ES-I3 (cell line): Measurements from ENCODE around the gene DPM3.
"Not testable (repeated sequence)": the region's sequence is repeated elsewhere in the genome, so short reads cannot be mapped to it uniquely, and the experiment has no call there.

Experiments used
- H3K36me3 ChIP-seq: 2 replicates; pipeline ENCODE4 v1.6.1; 2013; ENCODE audit warnings: mild to moderate bottlenecking, low read length, control low read depth, moderate library complexity; ENCODE audit not compliant: insufficient read depth
- H3K4me1 ChIP-seq: 2 replicates; pipeline ENCODE4 v1.6.1; 2013; ENCODE audit warnings: mild to moderate bottlenecking, control low read depth, low read length; ENCODE audit not compliant: insufficient read depth
- H3K9ac ChIP-seq: 2 replicates; pipeline ENCODE4 v1.6.1; 2013; ENCODE audit warnings: low read depth, mild to moderate bottlenecking, low read length, moderate library complexity
- H3K9me3 ChIP-seq: 2 replicates; pipeline ENCODE4 v1.6.1; 2013; ENCODE audit warnings: mild to moderate bottlenecking, low read length, moderate library complexity; ENCODE audit not compliant: control insufficient read depth, insufficient read depth

Gene DPM3

GRCh38 chr1:155158991-155159390 is 18.7 kb upstream of the DPM3 start:
- no peaks in the 10 kb centered on the region for H3K4me1 ChIP-seq
- no peaks in the 10 kb centered on the region for H3K9me3 ChIP-seq
- no peaks in the 10 kb centered on the region for H3K36me3 ChIP-seq
- H3K9ac ChIP-seq = no peak overlapping the region

DNA sequence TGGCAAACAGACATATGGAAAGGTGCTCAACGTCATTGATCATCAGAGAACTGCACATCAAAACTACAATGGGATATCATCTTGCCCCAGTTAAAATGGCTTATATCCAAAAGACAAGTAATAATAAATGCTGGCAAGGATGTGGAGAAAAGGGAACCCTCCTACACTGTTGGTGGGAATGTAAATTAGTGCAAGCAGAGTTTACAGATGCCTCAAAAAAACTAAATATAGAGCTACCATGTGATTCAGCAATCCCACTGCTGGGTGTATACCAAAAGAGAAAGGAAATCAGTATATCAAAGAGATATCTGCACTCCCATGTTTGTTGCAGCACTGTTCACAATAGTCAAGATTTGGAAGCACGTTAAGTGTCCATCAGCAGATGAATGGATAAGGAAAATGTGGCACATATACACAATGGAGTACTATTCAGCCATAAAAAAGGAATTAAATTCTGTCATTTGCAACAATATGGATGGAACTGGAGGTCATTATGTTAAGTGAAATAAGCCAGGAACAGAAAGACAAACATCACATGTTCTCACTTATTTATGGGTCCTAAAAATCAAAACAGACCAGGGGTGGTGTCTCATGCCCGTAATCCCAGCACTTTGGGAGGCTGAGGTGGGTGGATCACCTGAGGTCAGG is 15.8 kb upstream of the DPM3 start:
- not testable (repeated sequence) for H3K9me3 ChIP-seq, H3K9ac ChIP-seq, H3K36me3 ChIP-seq, H3K4me1 ChIP-seq

DNA sequence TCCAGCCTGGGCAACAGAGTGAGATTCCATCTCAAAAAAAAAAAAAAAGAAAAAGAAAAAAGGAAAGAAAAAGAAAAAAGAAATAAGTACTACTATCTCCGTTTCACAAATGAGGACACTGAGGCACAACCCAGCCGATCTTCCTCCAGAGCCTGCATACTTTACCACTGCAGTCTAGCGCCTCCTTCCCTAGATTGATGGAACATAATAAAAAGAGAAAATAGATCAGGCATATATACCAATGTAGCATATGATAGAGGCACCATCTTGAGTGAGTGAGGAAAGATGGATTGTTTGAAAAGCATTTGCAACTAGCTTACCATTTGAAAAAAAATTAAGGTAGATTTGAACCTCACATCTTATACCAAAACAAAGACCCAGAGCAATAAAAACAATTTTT is 5.2 kb upstream of the DPM3 start:
- Histone ChIP-seq H3K9ac (no peak overlapping the region), H3K9me3 (no peaks in the 10 kb centered on the region), H3K4me1 (no peaks in the 10 kb centered on the region), H3K36me3 (no peaks in the 10 kb centered on the region)

DNA sequence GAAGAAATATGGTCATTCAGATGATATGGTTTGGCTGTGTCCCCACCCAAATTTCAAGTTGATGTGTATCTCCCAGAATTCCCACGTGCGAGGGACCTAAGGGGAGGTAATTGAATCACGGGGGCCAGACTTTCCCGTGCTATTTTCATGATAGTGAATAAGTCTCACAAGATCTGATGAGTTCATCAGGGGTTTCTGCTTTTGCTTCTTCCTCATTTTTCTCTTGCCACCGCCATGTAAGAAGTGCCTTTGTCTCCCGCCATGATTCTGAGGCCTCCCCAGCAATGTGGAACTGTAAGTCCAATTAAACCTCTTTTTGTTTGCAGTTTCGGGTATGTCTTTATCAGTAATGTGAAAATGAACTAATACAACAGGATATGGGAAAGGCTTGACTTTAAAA is 1.4 kb upstream of the DPM3 start:
- Histone ChIP-seq H3K36me3 (no peaks in the 10 kb centered on the region), H3K9me3 (no peaks in the 10 kb centered on the region), H3K9ac (no peak overlapping the region), H3K4me1 (peaks cover 6% of the 10 kb centered on the region; the same call in 1 of the 2 replicates)

DNA sequence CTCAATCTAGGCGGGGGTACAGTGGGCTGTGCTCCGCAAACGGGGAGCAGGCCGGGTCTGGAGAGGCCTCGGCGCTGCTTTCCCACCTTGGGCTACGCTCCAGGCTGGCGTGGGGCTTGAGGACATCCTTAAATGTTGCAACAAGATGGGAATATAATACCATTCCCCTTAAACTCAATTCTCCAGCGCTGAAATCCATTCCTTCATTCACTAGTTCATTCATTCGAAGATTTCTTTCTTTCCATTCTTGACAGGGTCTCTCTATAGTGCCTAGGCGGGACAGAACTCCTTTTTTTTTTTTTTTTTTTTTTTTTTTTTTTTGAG is 261 bp upstream of the DPM3 start:
- peaks cover 6% of the 10 kb centered on the region; the same call in 1 of the 2 replicates for H3K4me1 ChIP-seq
- H3K9me3 ChIP-seq = no peaks in the 10 kb centered on the region
- no peaks in the 10 kb centered on the region for H3K36me3 ChIP-seq
- H3K9ac ChIP-seq = peak overlapping the region; percentile 79

DNA sequence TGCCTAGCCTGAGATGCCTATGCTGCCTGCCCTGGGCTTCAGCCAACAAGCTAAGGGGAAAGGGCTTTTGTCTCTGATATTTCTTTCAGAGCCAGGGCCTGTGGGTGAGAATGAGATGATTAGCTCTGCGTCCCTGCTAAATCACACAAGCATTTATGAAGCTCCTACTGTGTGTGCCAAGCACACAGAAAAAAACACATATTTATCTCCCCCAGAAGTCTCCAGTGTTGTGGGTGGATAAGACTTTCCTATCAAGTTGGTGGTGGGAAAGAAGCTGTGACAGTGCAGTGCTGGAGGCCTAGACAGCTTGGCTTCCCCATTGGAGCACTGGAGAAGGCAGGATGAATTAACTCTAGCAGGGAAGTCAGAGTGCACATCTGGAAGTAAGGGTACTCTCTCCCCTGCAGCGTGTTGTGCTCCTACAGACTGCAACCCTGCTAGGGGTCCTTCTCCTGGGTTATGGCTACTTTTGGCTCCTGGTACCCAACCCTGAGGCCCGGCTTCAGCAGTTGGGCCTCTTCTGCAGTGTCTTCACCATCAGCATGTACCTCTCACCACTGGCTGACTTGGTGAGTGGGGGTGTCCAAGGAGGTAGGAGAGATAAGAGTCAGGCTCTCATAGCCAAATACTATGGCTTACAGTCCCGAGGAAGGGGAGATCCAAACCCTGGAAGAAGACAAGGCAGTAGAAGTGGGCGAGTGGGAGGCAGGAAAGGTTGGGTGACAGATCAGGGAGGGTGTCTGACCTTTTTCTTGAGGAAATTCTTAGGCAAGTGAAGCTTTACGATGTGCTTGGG is 3.0 kb downstream of the DPM3 start:
- peaks cover 13% of the 10 kb centered on the region; the same call in 1 of the 2 replicates for H3K4me1 ChIP-seq
- no peaks in the 10 kb centered on the region for H3K36me3 ChIP-seq
- H3K9me3 ChIP-seq = no peaks in the 10 kb centered on the region
- peak overlapping the region; percentile 81; the same call in 1 of the 2 replicates for H3K9ac ChIP-seq

DNA sequence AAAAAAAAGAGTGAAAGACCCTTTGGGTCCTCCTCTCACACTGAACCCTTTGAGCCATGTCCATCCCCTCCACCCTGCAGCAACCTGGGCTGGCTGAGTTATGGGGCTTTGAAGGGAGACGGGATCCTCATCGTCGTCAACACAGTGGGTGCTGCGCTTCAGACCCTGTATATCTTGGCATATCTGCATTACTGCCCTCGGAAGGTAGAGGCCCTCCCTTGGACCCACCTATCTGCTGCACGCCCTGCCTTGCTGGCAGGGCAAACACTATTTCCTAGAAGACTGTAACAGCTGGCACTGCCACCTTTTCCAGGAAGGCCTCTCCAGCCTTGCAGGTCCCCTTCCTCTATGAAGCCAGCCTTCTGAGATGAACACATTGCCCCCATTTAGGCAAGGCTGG is 3.6 kb downstream of the DPM3 start:
- Histone ChIP-seq H3K9ac (peak overlapping the region; percentile 81; the same call in 1 of the 2 replicates), H3K36me3 (no peaks in the 10 kb centered on the region), H3K9me3 (no peaks in the 10 kb centered on the region)

DNA sequence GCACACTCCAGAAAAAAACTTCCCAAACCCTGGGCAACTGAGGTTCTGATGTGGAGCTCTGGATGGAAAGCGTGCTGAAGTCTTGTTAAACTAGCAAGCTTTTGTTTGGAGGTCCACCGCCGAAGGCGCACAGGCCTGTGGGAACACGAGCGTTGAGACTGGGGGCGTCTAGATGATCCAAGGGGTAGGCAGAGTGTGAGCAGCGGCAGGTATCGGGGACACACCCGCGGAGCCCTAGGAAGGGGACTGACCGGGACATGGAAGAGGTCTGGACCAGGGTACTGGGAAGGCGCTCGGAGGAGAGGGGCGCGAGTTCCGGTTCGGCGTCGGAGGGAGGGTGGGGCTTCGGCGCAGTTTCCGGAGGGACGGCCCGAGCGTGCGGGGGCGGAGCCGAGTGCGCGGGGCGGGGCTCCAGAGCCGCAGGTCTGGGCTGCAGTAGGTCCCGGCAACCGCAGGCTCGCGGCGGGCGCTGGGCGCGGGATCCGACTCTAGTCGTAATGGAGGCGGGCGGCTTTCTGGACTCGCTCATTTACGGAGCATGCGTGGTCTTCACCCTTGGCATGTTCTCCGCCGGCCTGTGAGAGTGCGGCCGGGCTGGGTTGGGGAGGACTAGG is 4.8 kb downstream of the DPM3 start, which contains the start of gene SLC50A1:
TSS of gene SLC50A1 (plus strand) at position 438 of the 614 bp plus-strand sequence. CDS start at position 498, 60 bp downstream.
- Histone ChIP-seq H3K36me3 (no peaks in the 10 kb centered on the region), H3K4me1 (peaks cover 17% of the 10 kb centered on the region; the same call in 1 of the 2 replicates), H3K9ac (peak within 1 kb of the TSS; percentile 81), H3K9me3 (no peaks in the 10 kb centered on the region)

More for the DNA sequence above, 3.6 kb downstream of the DPM3 start:
- H3K4me1 ChIP-seq = peaks cover 13% of the 10 kb centered on the region; the same call in 1 of the 2 replicates

GRCh38 chr1:155134880-155135414 is 5.4 kb downstream of the DPM3 start:
- Histone ChIP-seq H3K36me3 (no peaks in the 10 kb centered on the region), H3K9ac (peak overlapping the region; percentile 81), H3K9me3 (no peaks in the 10 kb centered on the region), H3K4me1 (peaks cover 17% of the 10 kb centered on the region)

DNA sequence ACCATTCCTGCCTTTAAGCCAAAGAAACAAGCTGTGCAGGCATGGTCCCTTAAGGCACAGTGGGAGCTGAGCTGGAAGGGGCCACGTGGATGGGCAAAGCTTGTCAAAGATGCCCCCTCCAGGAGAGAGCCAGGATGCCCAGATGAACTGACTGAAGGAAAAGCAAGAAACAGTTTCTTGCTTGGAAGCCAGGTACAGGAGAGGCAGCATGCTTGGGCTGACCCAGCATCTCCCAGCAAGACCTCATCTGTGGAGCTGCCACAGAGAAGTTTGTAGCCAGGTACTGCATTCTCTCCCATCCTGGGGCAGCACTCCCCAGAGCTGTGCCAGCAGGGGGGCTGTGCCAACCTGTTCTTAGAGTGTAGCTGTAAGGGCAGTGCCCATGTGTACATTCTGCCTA is 6.0 kb downstream of the DPM3 start:
- Histone ChIP-seq H3K4me1 (peaks cover 17% of the 10 kb centered on the region), H3K9me3 (no peaks in the 10 kb centered on the region), H3K36me3 (no peaks in the 10 kb centered on the region), H3K9ac (peak overlapping the region; percentile 81; the same call in 1 of the 2 replicates)

- Histone ChIP-seq H3K4me1 (peaks cover 19% of the 10 kb centered on the region), H3K9ac (no peak overlapping the region), H3K9me3 (no peaks in the 10 kb centered on the region), H3K36me3 (no peaks in the 10 kb centered on the region)
These were observed 6.5 kb downstream of the DPM3 start for GRCh38 chr1:155133799-155134281.

- Histone ChIP-seq H3K9me3 (no peaks in the 10 kb centered on the region), H3K36me3 (no peaks in the 10 kb centered on the region), H3K4me1 (peaks cover 25% of the 10 kb centered on the region), H3K9ac (no peak overlapping the region)
These were observed 8.5 kb downstream of the DPM3 start for GRCh38 chr1:155131856-155132255.

DNA sequence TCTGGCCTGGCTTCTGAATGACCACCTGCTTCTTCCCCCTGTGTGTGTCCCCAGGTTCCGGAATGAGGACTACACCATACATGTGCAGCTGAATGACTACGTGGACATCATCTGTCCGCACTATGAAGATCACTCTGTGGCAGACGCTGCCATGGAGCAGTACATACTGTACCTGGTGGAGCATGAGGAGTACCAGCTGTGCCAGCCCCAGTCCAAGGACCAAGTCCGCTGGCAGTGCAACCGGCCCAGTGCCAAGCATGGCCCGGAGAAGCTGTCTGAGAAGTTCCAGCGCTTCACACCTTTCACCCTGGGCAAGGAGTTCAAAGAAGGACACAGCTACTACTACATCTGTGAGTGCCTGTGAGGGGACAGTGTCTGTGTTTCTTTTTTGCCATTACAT is 9.0 kb downstream of the DPM3 start:
- H3K9ac ChIP-seq = no peak overlapping the region

GRCh38 chr1:155130272-155131006 is 9.9 kb downstream of the DPM3 start:
- H3K36me3 ChIP-seq = no peaks in the 10 kb centered on the region
- peak overlapping the region; percentile 55; the same call in 1 of the 2 replicates for H3K9ac ChIP-seq
- peaks cover 27% of the 10 kb centered on the region for H3K4me1 ChIP-seq
- H3K9me3 ChIP-seq = no peaks in the 10 kb centered on the region

More for the DNA sequence above, 9.0 kb downstream of the DPM3 start:
- H3K9me3 ChIP-seq = no peaks in the 10 kb centered on the region
- peaks cover 23% of the 10 kb centered on the region for H3K4me1 ChIP-seq
- H3K36me3 ChIP-seq = no peaks in the 10 kb centered on the region
